HepG2 (cell line): Measurements from ENCODE around the gene FPGS. TPM values are rescaled to one million over a fixed set of nuclear protein-coding genes. Genes with fewer than 3 reads are reported as not detected.

Experiments used
- ATAC-seq: fragments of 200-7000 bp; cut with Tn5 transposase; 3 replicates; pipeline ENCODE4 v1.9.1; 2020; ENCODE audit warnings: mild to moderate bottlenecking, moderate library complexity
- BruUV-seq: library from RNA; stranded (reverse); fragments of 400-500 nt; replicated peaks from 2 replicates; lab custom pipeline; 2021; lab: Mats Ljungman, UMichigan
- CTCF ChIA-PET: fragments of 300-600 bp; formaldehyde crosslinking; extraction: SDS; loops from one replicate; lab custom pipeline; 2021; ENCODE audit warnings: low total read pairs, inconsistent platforms, low intra/inter-chr PET ratio; lab: Yijun Ruan, JAX
- POLR2A ChIA-PET: fragments of 350-600 bp; sonication (Branson Sonifier 250); formaldehyde crosslinking; loops from one replicate; lab custom pipeline; 2020; ENCODE audit warnings: antibody characterized with exemption, inconsistent platforms; lab: Yijun Ruan, JAX
- DNase-seq: peaks from one replicate; pipeline ENCODE4 v3.0.0-alpha.2; 2015; ENCODE audit warnings: low spot score
- FAIRE-seq: peaks from 3 replicates; lab custom pipeline; 2011; peaks lifted over from hg19 to GRCh38; lab: Jason Lieb, UNC
- H2AFZ ChIP-seq: one replicate; pipeline ENCODE4 v1.6.1; 2011; ENCODE audit warnings: low read length, inconsistent platforms
- H3K27ac ChIP-seq: fragments of 300-600 bp; 3 replicates; pipeline ENCODE4 v1.8.0; 2011; ENCODE audit warnings: mixed run types, mild to moderate bottlenecking, mixed read lengths, low read length, inconsistent platforms; ENCODE audit not compliant: insufficient read depth; ENCODE audit errors: extremely low read length
- H3K27me3 ChIP-seq, 2 experiments: fragments of 200-600 bp in 1 of 2; 2 replicates in 1 of 2; 3 replicates in 1 of 2; pipeline versions ENCODE4 v1.6.0 to v1.8.0; 2011; ENCODE audit warnings: low read length in 2 of 2, mild to moderate bottlenecking in 2 of 2, moderate library complexity in 2 of 2, inconsistent platforms in 1 of 2; ENCODE audit not compliant: insufficient read depth in 2 of 2, control insufficient read depth in 1 of 2
- H3K36me3 ChIP-seq, 2 experiments: fragments of 200-600 bp in 1 of 2; replicated peaks in 1 of 2; 2 replicates in 1 of 2; 3 replicates in 1 of 2; pipeline versions ENCODE4 v1.5.1 to v1.8.0; 2011; ENCODE audit warnings: low read length in 2 of 2, inconsistent platforms in 1 of 2; ENCODE audit not compliant: insufficient read depth in 2 of 2, control insufficient read depth in 1 of 2
- H3K4me1 ChIP-seq: 2 replicates; pipeline ENCODE4 v1.5.1; 2012; ENCODE audit warnings: low read length, inconsistent platforms; ENCODE audit not compliant: insufficient read depth
- H3K4me2 ChIP-seq: 2 replicates; pipeline ENCODE4 v1.6.0; 2011; ENCODE audit warnings: low read depth, low read length, inconsistent platforms
- H3K4me3 ChIP-seq, 3 experiments: fragments of 200-600 bp in 1 of 3; sonication (generic), shearing (Covaris generic) in 1 of 3; replicated peaks in 1 of 3; 2 replicates each; pipeline ENCODE4 v1.5.1; 2011 to 2016; ENCODE audit warnings: low read length in 3 of 3, inconsistent platforms in 2 of 3, low read depth in 2 of 3, mild to moderate bottlenecking in 2 of 3, control low read depth in 1 of 3, mixed read lengths in 1 of 3; ENCODE audit not compliant: insufficient read depth in 1 of 3
- H3K79me2 ChIP-seq: one replicate; pipeline ENCODE4 v1.6.1; 2011; ENCODE audit warnings: low read length, inconsistent platforms; ENCODE audit not compliant: insufficient read depth
- H3K9ac ChIP-seq: 2 replicates; pipeline ENCODE4 v1.6.0; 2011; ENCODE audit warnings: mild to moderate bottlenecking, low read depth, low read length, inconsistent platforms; ENCODE audit not compliant: insufficient read depth
- H3K9me3 ChIP-seq: 2 replicates; pipeline ENCODE4 v1.5.1; 2012; ENCODE audit warnings: mild to moderate bottlenecking, low read length
- H4K20me1 ChIP-seq: 2 replicates; pipeline ENCODE4 v1.6.0; 2011; ENCODE audit warnings: inconsistent platforms, mild to moderate bottlenecking, low read length, moderate library complexity; ENCODE audit not compliant: insufficient read depth
- KIAA2018 ChIP-seq: sonication (generic); formaldehyde crosslinking; IDR thresholded peaks from 2 replicates; pipeline ENCODE4 v1.5.0; 2020; ENCODE audit warnings: mild to moderate bottlenecking, missing genetic modification reagents, borderline replicate concordance
- SPEN ChIP-seq: sonication (generic); formaldehyde crosslinking; IDR thresholded peaks from 2 replicates; pipeline ENCODE4 v1.5.1; 2020; ENCODE audit warnings: low read depth, mild to moderate bottlenecking, missing genetic modification reagents
- WGBS: methylation state at CpG from one replicate; pipeline ENCODE4 v1.1.6; 2017; ENCODE audit warnings: low lambda C conversion rate; 5-methylcytosine and 5-hydroxymethylcytosine counted together
- in situ Hi-C: cut with HindIII; loops from 2 replicates; pipeline ENCODE4 v1.10.0; 2017; ENCODE audit warnings: low pct_unique_long_range_greater_than_20kb; ENCODE audit not compliant: extremely low pct_ligation_motif_present
- intact Hi-C: fragments of 100-400 bp; cut with micrococcal nuclease; formaldehyde crosslinking; loops from one replicate; pipeline ENCODE4 v1.10.0; 2022; ENCODE audit not compliant: unreplicated experiment
- polyA plus RNA-seq, 8 experiments: library from polyadenylated mRNA; depleted of rRNA in 3 of 8; stranded (reverse) in 7 of 8; unstranded in 1 of 8; fragments of >200 nt; fragmentation: Illumina TruSeq in 4 of 8; extraction: Trizol in 4 of 8; gene quantifications; 2 replicates each; pipeline versions ENCODE4 v1.2.1 to v1.2.3, GENCODE V29; 2011 to 2016; ENCODE audit warnings: low read depth in 4 of 8, missing spikeins in 1 of 8, mixed read lengths in 1 of 8; ENCODE audit not compliant: insufficient read depth in 1 of 8
- total RNA-seq, 5 experiments: library from RNA; depleted of rRNA; stranded (reverse); fragments of >200 nt; fragmentation: Illumina TruSeq; extraction: Trizol; gene quantifications; 2 replicates each; pipeline ENCODE4 v1.2.3, GENCODE V29; 2016; ENCODE audit warnings: low read depth in 1 of 5

The FPGS gene
- total and polyA plus RNA-seq, 2 of the 13 experiments (the other 11 are each of a cell fraction or from before 2014, with no cell fraction given) = 35.6 to 36.8 TPM

GRCh38 chr9:127855522-127855921 lies 52.8 kb downstream of the FPGS start:
- Histone ChIP-seq H3K27me3 (0 out of 5 replicates have a peak, but pooled peaks cover 0 to 1% of the 10 kb centered on the region in 2 experiments), H3K9ac (no peak overlapping the region), H4K20me1 (no peaks in the 10 kb centered on the region), H3K4me2 (no peak overlapping the region), H3K36me3 (no peaks in the 10 kb centered on the region), H3K79me2 (no peaks in the 10 kb centered on the region), H3K9me3 (no peaks in the 10 kb centered on the region), H2AFZ (no peak overlapping the region), H3K4me3 (no peak overlapping the region), H3K27ac (no peak overlapping the region), H3K4me1 (peaks cover 68% of the 10 kb centered on the region)
- intact Hi-C loops (no loop called here), in situ Hi-C loops (no loop called here)
- WGBS = 87% methylated on average over 5 of the region's 5 CpGs
- ATAC-seq (no peak), FAIRE-seq (no peak), DNase-seq (no peak)
- ChIA-PET CTCF (no interaction called here), POLR2A (no interaction called here)
- no peak for TF ChIP-seq KIAA2018 (CRISPR knock-in tag)
- TF ChIP-seq SPEN = 0 out of 2 replicates have a peak, but pooled peaks have one; percentile 1
- BruUV-seq = no TSS peak
